HG03565 (cell line): Measurements from ENCODE around the gene PIP4P1.

ENCODE experiments used
- ATAC-seq: cut with Tn5 transposase; IDR thresholded peaks from one replicate; pipeline ENCODE4 v1.9.1; 2021; ENCODE audit warnings: mild to moderate bottlenecking, moderate library complexity; ENCODE audit not compliant: unreplicated experiment

PIP4P1 gene

GRCh38 chr14:20412411-20412810 lies 48.8 kb downstream of the PIP4P1 start:
- ATAC-seq = peak; percentile 40

GRCh38 chr14:20409226-20409625 lies 52.0 kb downstream of the PIP4P1 start:
- no peak for ATAC-seq
